GM12864 (cell line): ENCODE measurements around the gene TBXAS1.
"Not testable (repeated sequence)": the region's sequence is repeated elsewhere in the genome, so short reads cannot be mapped to it uniquely, and the experiment has no call there.

ENCODE experiments used
- DNase-seq: peaks from one replicate; pipeline ENCODE4 v3.0.0-alpha.2; 2011; ENCODE audit warnings: low read depth
- H3K4me3 ChIP-seq: 2 replicates; pipeline ENCODE4 v1.5.1; 2011; ENCODE audit warnings: mild to moderate bottlenecking, low read depth, low read length, control low read depth
- TF ChIP-seq, protein P1 (sequence below): IDR thresholded peaks from 2 replicates; pipeline ENCODE4 v1.5.1; 2011; ENCODE audit warnings: low read depth, mild to moderate bottlenecking, moderate library complexity, low read length, control low read depth, inconsistent platforms; ENCODE audit errors: missing control alignments

The TBXAS1 gene

DNA sequence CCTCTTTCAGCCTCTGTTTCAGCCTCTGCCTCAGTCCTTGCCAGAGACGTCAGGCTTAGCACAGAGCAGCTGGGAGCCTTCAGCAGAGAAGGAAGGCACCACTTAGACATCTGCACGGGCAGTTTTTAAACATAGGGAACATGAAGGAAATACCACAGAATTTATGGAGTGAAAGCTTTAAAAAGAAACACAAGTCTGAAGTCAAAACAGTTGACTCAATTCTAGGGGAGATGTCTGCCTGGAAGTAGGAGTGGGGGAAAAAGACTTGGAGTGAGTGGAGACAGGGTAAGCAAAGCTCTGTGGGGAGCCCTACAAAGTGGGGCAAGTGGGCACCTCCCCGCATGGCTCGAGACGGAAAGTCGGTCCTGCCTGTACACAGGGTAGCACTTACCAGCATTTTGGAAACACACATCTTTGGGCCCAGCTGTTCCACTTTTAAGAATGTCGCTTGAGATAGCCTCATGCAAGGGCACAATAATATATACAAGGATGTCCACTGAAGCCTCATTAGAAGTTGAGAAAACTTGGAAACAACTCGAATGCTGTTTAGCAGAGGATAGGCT lies 5.0 kb upstream of the TBXAS1 start:
- TF ChIP-seq, protein P1, sequence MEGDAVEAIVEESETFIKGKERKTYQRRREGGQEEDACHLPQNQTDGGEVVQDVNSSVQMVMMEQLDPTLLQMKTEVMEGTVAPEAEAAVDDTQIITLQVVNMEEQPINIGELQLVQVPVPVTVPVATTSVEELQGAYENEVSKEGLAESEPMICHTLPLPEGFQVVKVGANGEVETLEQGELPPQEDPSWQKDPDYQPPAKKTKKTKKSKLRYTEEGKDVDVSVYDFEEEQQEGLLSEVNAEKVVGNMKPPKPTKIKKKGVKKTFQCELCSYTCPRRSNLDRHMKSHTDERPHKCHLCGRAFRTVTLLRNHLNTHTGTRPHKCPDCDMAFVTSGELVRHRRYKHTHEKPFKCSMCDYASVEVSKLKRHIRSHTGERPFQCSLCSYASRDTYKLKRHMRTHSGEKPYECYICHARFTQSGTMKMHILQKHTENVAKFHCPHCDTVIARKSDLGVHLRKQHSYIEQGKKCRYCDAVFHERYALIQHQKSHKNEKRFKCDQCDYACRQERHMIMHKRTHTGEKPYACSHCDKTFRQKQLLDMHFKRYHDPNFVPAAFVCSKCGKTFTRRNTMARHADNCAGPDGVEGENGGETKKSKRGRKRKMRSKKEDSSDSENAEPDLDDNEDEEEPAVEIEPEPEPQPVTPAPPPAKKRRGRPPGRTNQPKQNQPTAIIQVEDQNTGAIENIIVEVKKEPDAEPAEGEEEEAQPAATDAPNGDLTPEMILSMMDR, result no peak
- DNase-seq, result no peak
- no peak overlapping the region for H3K4me3 ChIP-seq

GRCh38 chr7:139825666-139826290 lies 3.3 kb upstream of the TBXAS1 start:
- TF ChIP-seq, protein P1, result no peak
- H3K4me3 ChIP-seq, result no peak overlapping the region
- DNase-seq, result no peak

DNA sequence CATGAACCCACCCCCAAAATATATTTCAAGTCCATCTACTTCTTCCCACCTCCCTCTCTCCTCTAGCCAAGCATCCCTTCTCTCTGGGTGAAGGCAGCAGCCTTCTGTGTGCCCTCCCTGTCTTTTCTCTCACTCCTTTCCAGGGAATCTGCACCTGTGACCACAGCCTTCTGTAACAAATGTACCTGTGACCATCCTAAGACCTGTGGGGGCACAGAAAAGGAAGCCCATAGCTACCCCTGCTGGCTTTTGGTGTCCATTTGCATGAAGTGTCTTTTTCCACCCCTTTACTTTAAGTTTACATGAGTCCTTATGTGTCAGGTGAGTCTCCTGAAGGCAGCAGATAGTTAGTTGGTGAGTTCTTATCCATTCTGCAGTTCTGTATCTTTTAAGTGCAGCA lies 2.0 kb upstream of the TBXAS1 start:
- TF ChIP-seq, protein P1, result peak; percentile 45
- H3K4me3 ChIP-seq, result no peak overlapping the region
- DNase-seq, result no peak

GRCh38 chr7:139828446-139828845 lies 618 bp upstream of the TBXAS1 start:
- no peak for DNase-seq
- TF ChIP-seq, protein P1, result no peak
- H3K4me3 ChIP-seq, result no peak overlapping the region

DNA sequence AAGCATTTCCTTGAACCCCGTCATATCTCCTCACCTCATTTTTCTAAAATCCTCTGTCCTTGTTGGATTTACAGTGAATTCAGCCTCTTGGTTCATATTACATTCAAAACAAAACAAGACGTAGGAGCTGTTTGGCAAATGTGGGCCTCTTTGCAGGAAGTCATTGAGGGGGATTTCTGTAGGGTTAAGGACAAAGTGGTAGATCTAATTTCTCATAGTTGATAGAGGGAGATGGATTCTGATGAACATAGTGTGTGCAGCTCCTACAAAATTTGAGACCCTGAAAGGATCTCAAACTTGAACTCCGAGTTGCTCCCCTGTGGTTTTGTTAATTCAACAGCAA lies 682 bp downstream of the TBXAS1 start:
- DNase-seq, result peak; percentile 26
- H3K4me3 ChIP-seq, result peak overlapping the region; percentile 47
- TF ChIP-seq, protein P1, result no peak

DNA sequence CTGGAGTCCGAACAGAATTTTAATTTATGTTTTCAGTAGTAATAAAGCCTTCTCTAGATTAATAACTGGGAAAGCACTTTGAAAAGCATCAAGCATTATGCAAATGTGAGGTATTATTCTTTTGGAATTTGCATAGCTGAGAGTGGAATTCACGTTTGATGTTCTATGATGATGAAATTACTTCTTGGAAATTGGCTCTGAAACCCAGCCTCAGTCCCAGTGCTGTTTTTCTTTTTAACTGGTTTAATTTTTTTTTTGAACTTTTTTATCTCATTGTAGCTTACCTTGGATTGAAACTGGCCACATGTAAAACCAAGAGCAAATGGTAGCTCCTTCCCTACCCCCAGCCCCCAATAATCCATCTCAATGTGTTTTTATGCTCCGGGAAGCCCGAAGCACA lies 1.2 kb downstream of the TBXAS1 start:
- DNase-seq, result no peak
- peak overlapping the region; percentile 47 for H3K4me3 ChIP-seq
- TF ChIP-seq, protein P1, result no peak

GRCh38 chr7:139830782-139831501 lies 1.9 kb downstream of the TBXAS1 start:
- peak overlapping the region; percentile 47 for H3K4me3 ChIP-seq
- TF ChIP-seq, protein P1, result no peak
- peak; percentile 15 for DNase-seq

- DNase-seq, H3K4me3 ChIP-seq: not testable (repeated sequence)
Observed at GRCh38 chr7:139835848-139836247, 6.8 kb downstream of the TBXAS1 start.

DNA sequence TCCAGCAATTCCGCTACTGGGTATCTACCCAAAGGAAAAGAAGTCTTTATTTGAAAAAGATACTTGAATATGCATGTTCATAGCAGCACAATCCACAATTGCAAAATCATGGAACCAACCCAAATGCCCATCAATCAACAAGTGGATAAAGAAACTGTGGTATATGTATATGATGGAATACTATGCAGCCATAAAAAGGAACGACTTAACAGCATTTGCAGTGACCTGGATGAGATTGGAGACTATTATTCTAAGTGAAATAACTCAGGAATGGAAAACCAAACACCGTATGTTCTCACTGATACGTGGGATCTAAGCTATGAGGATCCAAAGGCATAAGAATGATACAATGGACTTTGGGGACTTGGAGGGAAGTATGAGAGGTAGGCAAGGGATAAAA lies 8.2 kb downstream of the TBXAS1 start:
- H3K4me3 ChIP-seq, DNase-seq: not testable (repeated sequence)
